Left renal pelvis (tissue), 4 donors: ENCODE results near the gene NDUFAF4. TPM values are rescaled to one million over a fixed set of nuclear protein-coding genes. Genes with fewer than 3 reads are reported as not detected.

ENCODE experiments used
- DNase-seq, 4 donors: peaks; one replicate each; pipeline ENCODE4 v3.0.0-alpha.2; 2013; ENCODE audit warnings: low read depth in 4 of 4, low spot score in 3 of 4
- polyA plus RNA-seq, 4 donors: library from polyadenylated mRNA; unstranded; fragments of 120-200 nt; gene quantifications; one replicate each; pipeline ENCODE4 v1.2.1, GENCODE V29; 2013; ENCODE audit not compliant: insufficient read length in 4 of 4

The NDUFAF4 gene
- 10 to 100 TPM; 24.7 to 42.3 (median 34.5) TPM for polyA plus RNA-seq

DNA sequence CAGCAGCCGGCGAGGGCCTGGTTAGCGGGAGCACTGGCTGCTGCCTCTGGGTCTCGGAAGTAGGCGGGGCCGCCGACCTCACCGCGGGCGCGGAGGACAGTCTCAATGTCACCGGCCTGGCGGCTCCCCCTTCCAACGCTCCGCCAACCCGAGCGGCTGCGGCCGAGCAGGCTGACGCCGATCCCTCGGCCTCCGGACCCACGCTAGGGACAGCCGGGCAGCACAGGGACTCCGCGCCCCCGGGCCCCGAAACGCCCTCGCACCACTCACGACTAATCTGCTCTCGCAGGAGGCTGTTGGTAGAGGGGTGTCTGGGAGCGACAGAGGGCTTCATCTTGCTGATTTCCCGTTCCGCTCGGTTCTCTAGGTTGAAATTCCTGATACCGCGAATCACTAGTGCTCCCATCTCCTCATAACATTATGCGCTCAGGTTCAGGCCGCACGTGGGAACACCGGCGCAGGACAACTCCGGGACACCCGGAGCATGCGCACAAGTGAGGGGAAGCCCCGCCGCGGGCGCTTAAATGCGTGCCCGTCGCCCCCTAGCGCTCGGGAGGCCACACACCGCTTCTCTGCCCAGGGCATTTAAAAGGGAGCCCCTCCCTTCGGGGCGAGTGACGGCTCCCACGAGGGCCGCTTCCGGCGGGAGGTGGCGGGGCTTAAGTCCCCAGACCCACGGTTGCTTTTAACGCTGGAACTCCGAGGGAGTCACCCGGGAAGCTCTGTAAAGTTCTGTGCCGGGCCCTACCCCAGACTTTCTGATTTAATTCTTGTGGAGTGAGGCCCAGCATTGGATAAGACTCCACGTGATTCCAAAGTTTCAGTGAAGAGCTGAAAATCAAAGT lies at the start of gene NDUFAF4:
NDUFAF4 (minus strand) TSS at position 496 of the 845 bp plus-strand sequence; CDS start at position 406, 90 bp downstream.
- peak; percentile 84 to 94 (median 93) for DNase-seq

DNA sequence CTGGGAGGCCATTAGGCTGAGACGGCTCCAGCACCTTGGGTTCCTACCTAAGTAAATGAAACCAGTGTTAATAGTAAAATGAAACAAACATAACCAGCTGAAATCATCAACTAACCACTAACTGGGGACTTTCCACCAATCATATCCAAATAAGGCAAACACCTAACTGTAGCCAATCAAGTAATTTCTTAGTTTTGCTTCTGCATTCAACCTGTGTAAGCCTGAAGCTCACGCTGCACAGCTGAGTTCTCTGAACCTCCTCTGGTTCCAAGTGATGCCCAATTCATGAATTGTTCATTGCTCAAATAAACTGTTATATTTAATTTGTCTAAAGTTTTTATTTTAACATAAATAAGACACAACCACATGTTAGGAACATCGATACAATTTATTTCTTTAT lies 49.4 kb upstream of the NDUFAF4 start:
- DNase-seq: no peak

DNA sequence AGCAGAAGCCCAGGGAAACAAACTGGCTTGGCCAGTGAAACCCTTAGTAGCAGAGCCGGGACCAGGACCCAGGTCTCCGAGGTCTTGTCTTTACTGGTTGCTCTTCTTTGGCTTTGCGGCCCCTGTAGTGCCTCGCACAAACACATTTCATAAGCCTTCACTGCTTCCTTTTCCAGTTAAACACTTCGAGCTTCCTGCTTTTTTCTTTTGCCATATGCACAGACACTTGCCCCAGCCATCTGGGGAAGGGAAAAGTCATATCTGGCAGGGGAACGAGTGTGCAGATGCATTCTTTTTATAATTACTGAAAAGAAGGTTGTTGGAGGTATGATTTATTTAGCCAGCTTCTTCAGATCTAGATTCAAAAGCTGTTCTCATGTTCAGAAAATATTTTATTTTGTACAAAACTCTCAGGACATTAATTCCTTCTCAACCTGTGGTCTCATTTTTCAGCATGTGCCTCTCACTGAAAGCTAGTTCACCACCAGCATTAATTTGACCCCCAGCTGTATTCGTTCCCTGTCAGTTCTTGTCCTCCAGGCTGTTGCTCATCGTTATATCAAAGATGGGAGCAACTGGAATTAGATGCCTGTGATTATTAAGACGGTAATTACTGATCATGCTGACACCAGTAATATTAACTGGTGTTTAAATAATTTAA lies 46.0 kb upstream of the NDUFAF4 start:
- no peak for DNase-seq

DNA sequence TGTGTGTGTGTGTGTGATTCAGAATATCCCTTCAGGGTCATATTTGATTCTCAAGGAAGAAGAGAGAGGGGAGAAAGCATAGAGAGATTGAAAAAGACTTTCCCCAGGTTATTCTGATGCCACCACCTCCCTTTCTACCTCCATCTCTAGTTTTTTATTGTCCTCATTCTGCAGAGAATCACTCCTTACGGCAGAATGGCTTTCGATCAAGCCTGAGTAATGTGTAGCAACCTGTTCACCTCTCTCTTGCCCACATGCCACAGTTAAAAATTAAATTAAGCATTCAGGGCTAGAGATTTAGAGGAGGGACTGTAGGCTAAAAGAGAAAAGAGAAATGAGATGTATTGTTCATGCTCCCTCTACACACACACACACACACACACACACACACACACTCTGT lies 45.0 kb upstream of the NDUFAF4 start:
- DNase-seq: no peak

DNA sequence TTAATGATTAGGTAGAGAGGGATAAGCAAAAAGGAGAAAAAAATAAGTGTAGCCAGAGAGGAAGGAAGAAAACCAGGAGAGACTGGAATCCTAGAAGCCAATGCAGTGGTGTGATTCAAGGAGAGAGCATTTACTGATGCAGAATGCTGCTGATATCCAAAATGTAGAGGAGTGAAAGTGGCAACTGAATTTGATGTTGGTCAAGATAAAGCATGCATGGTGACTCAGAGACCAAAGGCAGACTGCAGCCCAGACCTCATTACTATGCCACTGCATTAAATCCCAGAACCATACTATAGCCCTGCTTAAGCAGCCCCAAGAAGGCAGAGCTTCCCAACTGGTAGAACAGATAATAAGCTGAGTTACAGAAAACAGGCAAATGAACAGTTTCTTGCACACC lies 42.6 kb upstream of the NDUFAF4 start:
- no peak for DNase-seq

DNA sequence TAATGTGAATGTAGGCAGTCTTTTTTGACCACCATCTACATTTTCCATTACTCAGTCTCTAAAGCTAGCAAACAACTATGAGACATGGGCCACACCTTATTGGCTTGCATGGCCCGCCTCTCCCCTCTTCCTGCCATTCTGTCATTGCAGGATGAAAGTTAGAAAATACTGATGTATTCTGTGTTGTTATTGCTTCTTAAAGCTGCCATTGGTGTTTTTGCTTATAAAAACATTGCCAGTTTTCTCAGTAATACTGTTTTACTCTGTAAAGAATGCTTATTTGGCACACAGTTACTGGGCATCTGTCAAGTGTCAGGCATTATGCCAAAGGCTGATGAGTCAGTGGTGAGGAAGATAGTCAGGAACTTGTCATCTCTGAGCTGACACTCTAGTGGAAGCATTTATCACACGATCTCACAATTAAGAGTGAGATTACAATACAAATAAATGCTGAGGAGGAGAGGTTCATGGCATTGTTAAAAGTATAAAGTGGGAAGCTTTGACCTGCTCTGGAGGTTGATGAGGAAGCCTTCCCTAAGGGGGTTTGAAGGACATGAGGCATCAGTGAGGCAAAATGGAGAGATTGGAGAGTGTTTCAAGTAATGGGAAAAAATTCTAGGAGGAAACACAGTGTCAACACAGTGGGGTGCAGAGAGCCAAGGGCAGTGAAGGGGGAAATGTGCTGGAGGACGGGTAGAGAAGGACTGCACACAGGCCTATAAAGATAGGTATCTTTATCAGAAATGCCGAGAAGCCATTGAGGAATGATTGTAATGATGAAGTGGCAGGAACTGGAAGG lies 41.5 kb upstream of the NDUFAF4 start:
- DNase-seq: no peak

DNA sequence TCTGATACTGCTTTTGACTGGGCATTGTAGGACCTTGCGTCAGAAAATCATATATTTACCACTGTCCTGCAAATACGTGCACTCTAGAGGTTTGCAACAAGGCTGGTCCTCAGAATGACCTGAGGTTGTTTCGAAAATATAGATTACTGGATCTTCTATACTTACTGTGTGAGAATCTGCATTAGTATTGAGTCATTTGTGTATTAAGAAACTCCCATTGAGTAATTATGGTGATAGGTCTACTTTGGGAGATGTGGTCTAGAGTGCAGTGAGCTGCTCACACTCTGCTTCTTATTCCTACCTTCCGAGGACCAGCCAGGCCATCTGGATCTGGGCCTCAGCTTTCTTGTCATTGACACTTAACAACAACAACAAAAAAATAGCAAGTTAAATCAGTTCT lies 36.4 kb upstream of the NDUFAF4 start:
- DNase-seq: no peak

DNA sequence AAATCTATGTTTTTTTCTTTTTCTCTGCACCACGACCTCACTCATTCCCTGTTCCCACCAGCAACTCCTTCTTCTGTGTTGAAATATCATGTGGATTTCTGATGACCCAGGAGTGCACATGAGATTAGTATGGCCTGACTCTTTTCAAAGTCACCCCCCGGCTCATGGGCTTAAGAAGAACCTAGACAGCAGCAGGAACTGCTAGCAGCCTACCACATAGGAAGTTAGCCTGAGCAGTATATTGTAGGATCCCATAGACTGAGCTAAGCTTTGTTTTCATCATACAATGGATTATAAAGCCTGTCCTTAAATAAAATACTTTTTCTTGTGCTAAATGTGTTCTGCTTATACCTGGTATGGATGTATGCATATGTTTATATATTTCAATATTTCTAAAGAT lies 33.5 kb upstream of the NDUFAF4 start:
- DNase-seq: no peak

DNA sequence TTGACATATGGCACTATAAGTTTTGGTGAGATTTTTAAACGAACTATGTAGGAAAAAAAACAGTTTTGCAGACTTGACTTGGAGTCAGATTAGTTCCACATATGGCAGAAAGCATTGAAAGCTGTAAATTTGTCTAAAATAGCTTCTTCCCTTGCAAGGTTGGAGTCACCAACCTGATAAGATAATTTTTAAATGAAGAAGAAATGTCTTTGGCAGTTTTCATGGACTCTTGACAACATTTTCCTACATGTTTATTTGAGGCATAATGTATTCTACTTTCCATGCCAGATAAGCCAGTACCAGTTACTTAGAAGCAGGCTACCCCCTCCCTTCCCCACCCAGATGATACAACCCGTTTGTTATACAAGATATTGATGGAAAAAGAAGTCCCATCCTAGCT lies 32.0 kb upstream of the NDUFAF4 start:
- no peak for DNase-seq

DNA sequence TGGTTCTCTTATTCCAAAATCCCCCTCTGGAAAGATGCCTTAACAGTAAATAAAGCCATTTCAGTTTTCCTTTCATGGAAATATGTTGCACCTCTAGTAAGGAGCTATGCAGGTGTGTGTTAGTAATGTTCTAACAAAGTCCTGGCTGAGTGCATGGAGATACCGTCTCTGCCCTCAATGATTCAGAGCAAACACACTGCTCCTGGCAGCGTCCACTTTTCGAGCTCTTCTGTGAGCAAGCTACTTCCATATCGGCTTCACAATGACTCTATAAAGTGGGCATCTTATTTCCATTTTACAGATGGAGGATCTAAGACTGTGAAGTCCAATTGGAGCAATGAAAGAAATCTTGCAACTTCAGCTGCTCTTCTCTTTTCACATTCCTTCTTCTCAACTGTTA lies 30.0 kb upstream of the NDUFAF4 start:
- DNase-seq: no peak

DNA sequence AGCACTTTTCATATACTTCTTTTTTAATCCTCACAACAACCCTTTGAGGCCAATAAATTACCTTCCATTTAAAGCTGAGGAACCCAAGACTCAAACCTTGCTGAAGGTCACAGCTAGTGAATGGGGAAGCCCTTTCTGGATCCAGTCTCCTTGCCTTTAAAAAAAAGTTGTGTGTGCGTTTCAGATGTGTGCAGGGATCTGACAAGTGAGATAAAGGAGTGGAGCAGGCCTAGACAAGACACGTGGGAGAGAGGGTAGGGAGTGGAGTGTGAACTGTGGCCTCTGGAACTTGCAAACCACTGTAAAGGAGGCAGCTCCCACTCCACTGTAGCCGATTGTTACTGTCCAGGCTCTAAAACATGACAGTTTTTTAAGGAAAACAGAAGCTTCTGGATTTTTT lies 28.7 kb upstream of the NDUFAF4 start:
- no peak for DNase-seq

DNA sequence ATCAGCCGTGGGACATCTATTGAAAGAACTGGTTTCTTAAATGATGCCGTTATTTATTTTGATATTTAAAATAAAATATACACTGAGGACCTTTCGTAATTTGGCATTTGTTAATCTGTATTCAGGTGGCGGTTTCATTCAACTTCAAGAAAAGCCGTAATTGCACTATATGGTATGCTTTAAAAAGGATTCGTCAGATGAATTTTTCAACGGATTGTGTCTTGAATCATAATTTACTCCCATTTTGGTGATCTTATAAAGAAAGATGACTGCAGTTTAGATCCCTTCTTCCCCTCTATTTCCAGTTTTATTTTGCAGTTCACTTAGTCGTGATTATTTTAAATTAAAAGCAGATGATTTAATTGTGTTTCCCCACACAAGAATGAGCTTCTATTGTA lies 27.6 kb upstream of the NDUFAF4 start:
- DNase-seq: no peak

DNA sequence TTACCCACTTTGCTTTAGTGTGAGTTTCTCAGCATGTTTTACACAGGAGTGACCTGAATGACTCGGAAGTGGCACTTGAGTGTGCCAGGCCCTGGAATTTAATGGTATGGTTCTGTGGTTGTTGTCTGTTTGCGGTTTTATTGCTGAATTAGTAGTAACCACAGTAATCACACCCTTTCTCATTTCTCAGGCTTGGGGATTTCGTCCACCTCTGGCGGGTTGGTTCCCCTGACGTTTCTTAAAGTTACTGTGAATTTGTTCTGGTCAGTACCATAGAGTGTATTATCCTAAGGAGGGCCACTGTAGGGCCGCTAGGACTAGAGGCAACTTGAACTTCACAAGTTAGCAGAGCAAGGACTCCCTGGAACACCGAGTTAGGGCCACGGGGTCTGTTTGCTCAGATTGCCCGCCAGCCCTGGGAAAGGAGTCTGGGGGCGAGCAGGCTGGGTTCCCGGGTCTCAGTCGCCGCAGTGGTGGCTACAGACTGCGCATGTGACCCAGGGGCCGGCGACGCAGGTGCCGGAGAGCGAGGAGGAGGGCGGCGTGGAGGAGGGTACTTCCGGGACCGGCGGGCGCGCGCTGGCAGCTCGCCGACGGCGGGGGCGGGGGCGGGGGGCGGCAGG lies 26.3 kb upstream of the NDUFAF4 start:
- peak in 3 of 4 donors; percentile 25 to 42 (median 39) for DNase-seq

DNA sequence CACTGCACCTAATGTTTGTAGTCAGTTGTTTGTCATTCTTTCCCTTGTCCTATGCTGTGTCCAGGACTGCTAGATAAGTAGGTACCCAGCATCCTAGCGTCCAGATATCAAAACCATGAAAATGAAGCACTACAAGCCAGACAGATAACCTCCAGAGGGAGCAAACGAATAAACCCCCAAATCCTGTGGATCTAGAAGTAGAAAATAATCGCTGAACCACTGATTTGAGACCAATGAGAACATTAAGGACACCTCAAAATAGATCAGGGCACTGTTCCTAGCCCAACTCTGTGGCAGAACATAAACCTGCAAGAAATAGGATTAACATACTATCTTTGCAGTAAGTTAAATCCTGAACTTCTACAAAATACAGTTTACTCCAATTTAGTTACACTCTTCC lies 25.7 kb upstream of the NDUFAF4 start:
- DNase-seq: no peak

DNA sequence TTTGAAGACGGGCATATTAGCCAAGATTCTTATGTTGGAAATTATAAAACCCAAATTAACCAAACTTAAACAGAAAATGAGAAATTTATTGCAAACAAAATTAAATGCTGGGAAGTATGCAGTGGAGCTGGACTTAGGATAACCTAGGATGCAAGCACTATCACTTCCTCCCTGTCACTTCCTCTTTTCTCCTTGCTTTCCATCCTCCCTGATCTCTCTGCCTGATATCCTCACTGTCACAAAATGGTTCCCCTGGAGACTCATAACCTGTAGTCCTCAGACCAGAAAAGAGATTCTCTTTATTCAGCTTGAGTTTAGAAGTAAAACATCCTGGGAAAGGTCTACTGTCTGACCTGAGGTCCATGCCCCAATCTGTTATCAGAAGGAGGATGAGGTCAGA lies 19.4 kb upstream of the NDUFAF4 start:
- DNase-seq: no peak

DNA sequence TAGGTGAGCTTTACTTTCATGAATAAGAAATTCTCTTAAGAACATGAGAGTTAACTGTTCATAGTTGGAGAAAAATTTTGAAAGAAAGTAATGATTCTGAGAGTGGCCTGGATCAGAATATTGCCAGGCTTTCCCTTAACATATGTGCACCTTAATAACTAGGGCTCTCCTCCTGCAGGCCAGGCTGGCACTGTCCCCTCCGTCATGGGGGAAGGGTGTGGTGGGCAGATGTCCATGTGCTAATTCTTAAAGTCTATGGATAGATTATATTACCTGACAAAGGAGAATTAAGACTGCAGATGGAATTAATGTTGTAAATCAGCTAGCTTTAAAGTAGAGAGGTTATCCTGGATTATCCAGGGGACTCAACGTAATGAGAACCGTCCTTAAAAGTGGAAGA lies 15.9 kb upstream of the NDUFAF4 start:
- DNase-seq: no peak

DNA sequence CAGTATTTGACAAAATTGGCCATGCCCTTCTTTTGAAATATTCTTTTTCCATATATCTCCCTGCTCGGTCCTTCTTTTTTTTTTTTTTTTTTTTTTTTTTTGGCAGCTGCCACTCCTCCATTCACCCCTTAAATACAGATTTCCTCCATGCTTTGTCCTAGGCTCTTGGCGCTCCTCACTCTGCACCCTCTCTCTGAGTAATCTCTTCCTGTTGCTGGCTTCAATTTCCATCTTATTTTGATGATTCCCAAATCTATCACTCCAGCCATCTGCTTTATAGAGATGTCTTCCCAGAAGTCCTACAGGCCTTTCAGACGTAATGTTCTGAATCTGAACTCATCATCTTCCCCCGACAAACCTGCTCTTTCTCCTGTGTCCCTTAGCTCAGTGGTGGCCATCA lies 14.1 kb upstream of the NDUFAF4 start:
- DNase-seq: no peak

DNA sequence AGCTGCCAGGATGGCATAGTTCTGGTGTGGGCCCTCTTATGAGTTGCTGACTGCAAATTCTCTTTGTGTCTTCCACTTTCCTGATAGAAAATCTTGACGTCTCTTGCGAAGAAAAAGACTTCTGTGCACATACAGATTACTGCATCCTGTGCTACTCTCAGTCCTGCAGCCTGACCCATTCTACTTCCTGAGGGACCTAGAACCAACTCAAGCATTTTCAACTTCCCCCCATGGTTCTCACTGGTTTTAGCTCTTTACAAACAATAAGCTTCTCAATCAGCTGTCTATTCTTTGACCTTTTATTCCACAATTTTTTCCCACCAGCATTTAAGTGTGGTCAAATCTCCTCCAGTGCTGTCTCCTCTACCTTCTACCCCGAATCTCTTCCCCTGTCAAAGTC lies 13.5 kb upstream of the NDUFAF4 start:
- no peak for DNase-seq

DNA sequence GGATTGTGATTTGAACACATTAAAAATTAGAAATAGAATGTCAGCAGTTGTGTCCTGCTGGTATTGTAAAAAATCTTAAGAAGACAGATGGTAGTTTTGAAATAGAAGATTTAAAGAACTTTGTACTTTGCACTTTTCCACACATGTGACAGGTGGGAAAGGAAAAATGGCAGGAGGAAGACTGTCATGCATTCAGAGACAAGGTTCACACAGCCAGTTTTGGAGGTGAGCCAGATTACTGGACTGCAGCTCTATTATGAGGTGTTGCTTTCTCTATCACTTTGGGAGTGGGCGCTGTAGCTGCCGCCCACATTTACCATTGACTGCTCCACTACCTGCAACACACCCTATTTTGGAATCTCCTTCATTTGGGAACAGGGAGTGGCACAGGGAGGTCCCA lies 12.1 kb upstream of the NDUFAF4 start:
- DNase-seq: no peak

DNA sequence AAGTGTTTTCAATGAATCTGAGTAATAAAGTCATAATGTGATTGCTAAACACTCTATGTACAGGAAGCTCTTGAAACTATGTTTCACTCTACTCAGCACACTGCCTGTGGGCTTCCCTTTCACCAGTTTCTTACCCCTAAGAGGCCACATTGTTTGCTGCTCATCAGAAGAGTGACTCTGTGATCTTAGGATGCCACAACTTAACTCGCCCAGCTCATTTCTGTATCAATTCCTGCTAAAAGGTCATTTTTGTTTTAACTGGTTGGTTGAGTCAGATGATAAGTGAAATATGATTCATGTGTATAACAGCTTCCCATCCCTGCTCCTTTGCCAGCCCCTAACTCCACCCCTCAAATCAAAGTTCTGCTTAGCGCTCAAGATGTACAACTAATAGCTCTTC lies 9.8 kb upstream of the NDUFAF4 start:
- no peak for DNase-seq

DNA sequence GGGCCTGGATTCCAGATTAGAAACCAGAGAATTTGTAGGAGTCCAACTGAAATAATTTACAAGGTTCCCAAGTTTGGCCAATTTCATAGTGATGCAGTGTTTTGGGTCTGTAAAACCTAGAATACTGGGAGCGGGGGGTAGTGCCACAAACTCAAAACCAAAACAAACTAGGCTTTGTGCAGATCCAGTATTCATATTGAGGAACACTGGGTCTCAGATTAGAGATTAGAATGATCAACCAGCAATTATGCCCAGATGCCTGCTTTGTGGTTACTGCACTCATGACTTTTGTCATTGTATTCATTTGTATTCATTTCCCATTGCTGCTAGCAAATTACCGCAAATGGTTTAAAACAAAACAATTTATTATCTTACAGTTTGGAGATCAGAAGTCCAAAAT lies 3.2 kb upstream of the NDUFAF4 start:
- DNase-seq: no peak
